ENCODE data around the gene GAPVD1.
"Not testable (repeated sequence)": the region's sequence is repeated elsewhere in the genome, so short reads cannot be mapped to it uniquely, and the experiment has no call there.

The GAPVD1 gene

DNA sequence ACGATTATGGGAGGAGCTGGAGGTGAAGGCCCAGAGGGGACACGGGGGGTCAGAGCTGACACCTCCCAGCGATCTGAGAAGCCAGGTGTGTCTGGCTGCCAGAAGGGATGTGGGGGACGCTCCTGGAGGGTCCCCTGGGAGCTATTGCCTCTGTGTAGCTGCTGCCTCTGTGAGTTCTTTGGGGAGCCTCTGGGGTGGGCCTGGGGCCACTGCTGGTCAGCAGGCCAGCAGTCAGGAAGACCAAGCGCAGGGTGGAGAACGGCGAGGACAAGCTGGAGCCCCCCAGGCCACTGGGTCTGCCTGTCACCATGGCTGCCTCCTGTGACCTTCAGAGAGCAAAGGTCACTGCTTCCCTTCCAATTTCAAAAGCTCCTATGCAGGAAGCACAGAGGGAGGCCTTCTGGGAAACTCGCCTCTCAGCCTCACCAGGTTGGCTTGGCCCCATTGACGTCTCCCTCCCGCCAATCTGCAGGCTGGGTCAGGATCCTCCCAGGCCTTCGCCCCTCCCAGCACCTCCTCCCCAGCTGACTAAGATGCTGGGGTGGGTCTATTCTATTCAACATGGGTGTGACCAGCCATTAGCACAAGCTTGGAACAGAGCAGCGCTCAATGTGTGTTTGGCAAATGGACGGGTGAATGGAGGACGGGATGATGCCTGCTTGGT, 126.4 kb downstream of the GAPVD1 start:
- H3K4me3 ChIP-seq (ENCODE audit: low read length): no peak overlapping the region
- no peak for TF ChIP-seq ZNF274 (IDR thresholded peaks at IDR 0.05; ENCODE audit: low read depth, low read length)

DNA sequence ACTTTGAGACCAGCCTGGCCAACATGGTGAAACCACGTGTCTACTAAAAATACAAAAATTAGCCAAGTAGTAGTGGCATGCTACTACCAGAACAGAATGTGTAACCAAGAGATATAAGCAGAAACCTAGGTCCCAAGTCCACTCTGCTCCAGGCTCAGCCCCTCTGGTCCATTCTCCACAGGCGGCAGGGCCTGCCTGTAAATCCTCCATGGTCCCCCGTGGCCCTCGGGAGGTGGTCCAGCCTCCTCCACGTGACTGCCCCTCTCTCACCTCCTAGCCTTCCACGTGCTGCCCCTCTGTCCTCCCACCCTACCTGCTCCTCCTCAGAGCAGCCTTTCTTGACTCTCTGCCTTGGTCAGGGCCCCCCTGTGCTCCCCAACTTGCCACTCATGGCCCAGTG, 127.4 kb downstream of the GAPVD1 start:
- H3K4me3 ChIP-seq (ENCODE audit: low read length): no peak overlapping the region
- TF ChIP-seq ZNF274 (IDR thresholded peaks at IDR 0.05; ENCODE audit: low read depth, low read length): no peak

- H3K4me3 ChIP-seq (ENCODE audit: low read length): no peak overlapping the region
- no peak for TF ChIP-seq ZNF274 (IDR thresholded peaks at IDR 0.05; ENCODE audit: low read depth, low read length)
These were observed 130.1 kb downstream of the GAPVD1 start for GRCh38 chr9:125391704-125392103.

- TF ChIP-seq ZNF274 (IDR thresholded peaks at IDR 0.05; ENCODE audit: low read depth, low read length): no peak
- no peak overlapping the region for H3K4me3 ChIP-seq (ENCODE audit: low read length)
These were observed 131.8 kb downstream of the GAPVD1 start for GRCh38 chr9:125393426-125393825.

DNA sequence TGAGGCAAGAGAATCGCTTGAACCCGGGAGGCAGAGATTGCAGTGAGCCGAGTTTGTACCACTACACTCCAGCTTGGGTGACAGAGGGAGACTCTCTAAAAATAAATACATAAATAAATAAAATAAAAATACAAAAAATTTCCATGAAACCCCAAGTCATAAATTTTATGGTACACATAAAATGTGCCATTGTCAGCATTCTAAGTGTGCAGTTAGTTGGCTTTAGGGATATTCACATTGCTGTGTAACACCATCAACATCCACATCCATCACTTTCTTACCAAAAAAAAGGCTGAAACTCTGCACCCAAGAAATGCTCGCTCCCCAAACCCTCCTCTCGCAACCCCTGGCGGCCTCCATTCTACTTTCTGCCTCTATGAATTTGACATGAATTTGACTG, 135.2 kb downstream of the GAPVD1 start:
- no peak for TF ChIP-seq ZNF274 (IDR thresholded peaks at IDR 0.05; ENCODE audit: low read depth, low read length)
- H3K4me3 ChIP-seq (ENCODE audit: low read length): no peak overlapping the region

- H3K4me3 ChIP-seq (ENCODE audit: low read length): no peak overlapping the region
- TF ChIP-seq ZNF274 (IDR thresholded peaks at IDR 0.05; ENCODE audit: low read depth, low read length): no peak
These were observed 136.1 kb downstream of the GAPVD1 start for GRCh38 chr9:125397736-125398135.

DNA sequence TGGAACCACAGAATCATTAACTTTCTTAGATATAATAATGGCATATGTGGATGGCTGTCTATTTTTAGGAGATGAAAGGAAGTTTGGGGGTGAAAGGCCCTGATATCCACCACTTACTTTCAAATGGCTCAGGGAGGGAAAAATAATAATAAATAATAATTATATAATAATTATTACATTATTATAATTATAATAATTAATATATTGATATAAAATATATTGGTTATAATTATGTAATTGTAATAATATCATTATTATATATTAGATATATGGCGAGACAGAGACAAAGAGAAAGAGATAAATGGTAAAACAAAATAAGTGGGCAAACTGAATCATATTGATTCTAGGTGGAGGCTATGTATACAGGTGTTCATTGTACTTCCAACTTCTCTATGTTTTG, 136.6 kb downstream of the GAPVD1 start:
- no peak overlapping the region for H3K4me3 ChIP-seq (ENCODE audit: low read length)
- no peak for TF ChIP-seq ZNF274 (IDR thresholded peaks at IDR 0.05; ENCODE audit: low read depth, low read length)

DNA sequence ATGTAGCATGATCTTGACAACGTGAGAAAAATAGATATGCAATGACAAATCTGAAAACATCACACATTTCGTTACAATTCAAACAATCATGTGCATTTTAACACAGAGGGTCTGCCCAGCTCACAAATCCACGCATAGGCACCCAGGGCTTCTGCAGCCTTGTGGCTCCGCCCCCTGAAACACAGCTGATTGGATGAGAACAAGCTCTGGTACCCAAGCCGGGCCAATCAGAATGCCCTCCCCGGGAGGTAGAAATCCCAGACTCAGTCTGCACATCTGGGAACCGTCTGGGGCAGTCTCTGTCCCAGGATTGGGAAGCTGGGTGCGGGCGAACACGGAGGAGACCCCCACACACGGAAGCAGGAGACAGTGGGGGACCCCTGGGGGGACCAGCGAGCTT, 137.5 kb downstream of the GAPVD1 start:
- no peak for TF ChIP-seq ZNF274 (IDR thresholded peaks at IDR 0.05; ENCODE audit: low read depth, low read length)

DNA sequence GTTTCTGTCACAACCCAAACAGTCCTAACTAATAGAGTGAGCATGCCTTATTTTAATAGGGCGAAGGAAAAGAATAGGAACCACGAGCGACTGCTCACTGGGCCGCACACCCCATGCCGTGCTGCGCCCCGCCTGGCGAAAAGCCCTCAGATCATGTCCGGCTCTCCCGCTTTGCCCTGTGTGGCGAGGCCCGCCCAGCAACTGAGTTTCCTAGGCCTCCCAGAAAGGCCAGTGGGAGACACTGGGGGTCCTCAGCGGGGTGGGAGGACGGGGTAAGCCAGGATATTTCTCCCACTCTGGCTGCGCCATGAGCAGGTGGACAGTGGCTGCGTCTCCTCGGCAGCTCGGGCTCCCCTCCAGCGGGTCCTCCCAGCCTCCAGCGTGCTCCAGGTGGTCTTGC, 138.0 kb downstream of the GAPVD1 start:
- no peak overlapping the region for H3K4me3 ChIP-seq (ENCODE audit: low read length)
- TF ChIP-seq ZNF274 (IDR thresholded peaks at IDR 0.05; ENCODE audit: low read depth, low read length): no peak

More for the DNA sequence above, 137.5 kb downstream of the GAPVD1 start:
- no peak overlapping the region for H3K4me3 ChIP-seq (ENCODE audit: low read length)

DNA sequence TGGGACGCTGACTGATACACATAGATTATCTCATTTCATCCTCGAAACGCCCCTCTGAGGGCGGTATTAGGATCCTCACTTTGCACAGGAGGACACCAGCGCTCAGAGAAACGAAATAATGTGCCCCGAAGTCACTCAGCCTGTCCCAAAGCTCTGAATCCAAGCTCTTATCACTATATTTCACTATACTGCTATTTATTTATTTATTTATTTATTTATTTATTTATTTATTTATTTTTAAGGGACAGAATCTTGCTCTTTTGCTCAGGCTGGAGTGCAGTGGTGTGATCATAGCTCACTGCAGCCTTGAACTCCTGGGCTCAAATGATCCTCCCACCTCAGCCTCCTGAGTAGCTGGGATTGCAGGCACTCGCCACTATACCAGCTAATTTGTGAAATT, 138.6 kb downstream of the GAPVD1 start:
- not testable (repeated sequence) for H3K4me3 ChIP-seq (ENCODE audit: low read length)

- no peak overlapping the region for H3K4me3 ChIP-seq (ENCODE audit: low read length)
- no peak for TF ChIP-seq ZNF274 (IDR thresholded peaks at IDR 0.05; ENCODE audit: low read depth, low read length)
These were observed 139.4 kb downstream of the GAPVD1 start for GRCh38 chr9:125400725-125401716.

- H3K4me3 ChIP-seq (ENCODE audit: low read length): no peak overlapping the region
- no peak for TF ChIP-seq ZNF274 (IDR thresholded peaks at IDR 0.05; ENCODE audit: low read depth, low read length)
These were observed 143.1 kb downstream of the GAPVD1 start for GRCh38 chr9:125404733-125405132.

DNA sequence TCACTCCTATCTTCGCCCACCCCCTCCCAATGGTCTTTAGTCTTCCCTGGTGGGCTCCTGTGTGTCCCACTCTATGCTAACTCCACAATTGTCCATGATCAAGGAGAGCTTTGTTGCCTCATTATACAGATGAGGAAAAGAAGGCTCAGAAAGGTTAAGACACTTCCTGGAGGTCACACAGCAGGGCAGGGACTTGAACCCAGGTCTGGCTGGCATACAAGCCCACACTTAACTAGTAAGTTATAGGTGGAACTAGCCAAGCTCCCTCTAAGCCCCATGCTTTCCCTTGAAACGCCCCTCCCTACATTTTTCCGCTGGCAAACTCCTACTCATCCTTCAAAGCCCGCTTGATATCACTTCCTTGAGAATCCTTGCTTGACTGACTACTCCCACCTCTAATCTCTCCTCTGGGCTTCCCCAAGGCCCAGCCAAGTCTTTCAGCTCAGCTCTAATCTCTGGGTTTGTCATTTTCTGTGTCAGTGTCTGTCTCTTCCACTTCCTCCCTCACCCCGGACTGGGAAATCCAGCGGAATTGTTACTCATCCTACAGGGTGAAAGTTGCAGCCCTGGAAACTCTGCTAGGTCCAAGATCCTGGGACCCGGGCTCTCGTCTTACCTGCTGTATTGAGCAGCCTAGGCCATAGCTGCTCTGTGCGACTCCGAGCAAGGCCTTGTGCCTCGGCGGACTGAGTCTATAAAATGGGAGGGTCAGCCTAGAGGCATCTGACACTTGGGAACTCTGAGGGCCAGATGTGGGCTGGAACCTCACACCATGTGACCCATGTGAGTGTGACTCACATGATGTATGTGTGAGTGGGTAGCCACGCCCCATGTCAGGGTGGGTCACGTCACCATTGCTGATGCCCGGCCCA, 144.5 kb downstream of the GAPVD1 start:
- TF ChIP-seq ZNF274 (IDR thresholded peaks at IDR 0.05; ENCODE audit: low read depth, low read length): no peak
- H3K4me3 ChIP-seq (ENCODE audit: low read length): no peak overlapping the region

DNA sequence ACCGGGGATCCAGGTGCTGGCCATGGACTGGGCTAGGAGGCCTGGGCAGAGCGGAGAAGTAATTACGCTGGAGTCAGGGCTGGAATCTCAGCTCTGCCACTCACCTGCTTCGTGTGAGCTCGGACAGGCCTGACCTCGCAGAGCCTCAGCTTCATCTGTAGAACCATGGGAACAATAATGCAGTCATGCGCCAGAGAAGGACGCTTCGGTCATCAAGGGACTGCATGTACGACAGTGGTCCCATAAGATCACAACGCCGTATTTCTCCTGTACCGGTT, 145.1 kb downstream of the GAPVD1 start:
- TF ChIP-seq ZNF274 (IDR thresholded peaks at IDR 0.05; ENCODE audit: low read depth, low read length): no peak
- H3K4me3 ChIP-seq (ENCODE audit: low read length): no peak overlapping the region

Data from GM08714 (cell line).